Measurements from ENCODE around the gene PEX26.

- no peak for TF ChIP-seq EZH2 (IDR thresholded peaks at IDR 0.05; ENCODE audit: borderline replicate concordance, low read depth, low read length, severe bottlenecking)
- TF ChIP-seq, protein P1, sequence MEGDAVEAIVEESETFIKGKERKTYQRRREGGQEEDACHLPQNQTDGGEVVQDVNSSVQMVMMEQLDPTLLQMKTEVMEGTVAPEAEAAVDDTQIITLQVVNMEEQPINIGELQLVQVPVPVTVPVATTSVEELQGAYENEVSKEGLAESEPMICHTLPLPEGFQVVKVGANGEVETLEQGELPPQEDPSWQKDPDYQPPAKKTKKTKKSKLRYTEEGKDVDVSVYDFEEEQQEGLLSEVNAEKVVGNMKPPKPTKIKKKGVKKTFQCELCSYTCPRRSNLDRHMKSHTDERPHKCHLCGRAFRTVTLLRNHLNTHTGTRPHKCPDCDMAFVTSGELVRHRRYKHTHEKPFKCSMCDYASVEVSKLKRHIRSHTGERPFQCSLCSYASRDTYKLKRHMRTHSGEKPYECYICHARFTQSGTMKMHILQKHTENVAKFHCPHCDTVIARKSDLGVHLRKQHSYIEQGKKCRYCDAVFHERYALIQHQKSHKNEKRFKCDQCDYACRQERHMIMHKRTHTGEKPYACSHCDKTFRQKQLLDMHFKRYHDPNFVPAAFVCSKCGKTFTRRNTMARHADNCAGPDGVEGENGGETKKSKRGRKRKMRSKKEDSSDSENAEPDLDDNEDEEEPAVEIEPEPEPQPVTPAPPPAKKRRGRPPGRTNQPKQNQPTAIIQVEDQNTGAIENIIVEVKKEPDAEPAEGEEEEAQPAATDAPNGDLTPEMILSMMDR (IDR thresholded peaks at IDR 0.05; ENCODE audit: extremely low read depth in 1 of 2, insufficient read depth in 1 of 2, low read depth in 1 of 2, low read length in 2 of 2) = no peak
- no peak for TF ChIP-seq POLR2AphosphoS5 (IDR thresholded peaks at IDR 0.05; ENCODE audit: insufficient read depth, low read depth, low read length)
- TF ChIP-seq, protein P2, sequence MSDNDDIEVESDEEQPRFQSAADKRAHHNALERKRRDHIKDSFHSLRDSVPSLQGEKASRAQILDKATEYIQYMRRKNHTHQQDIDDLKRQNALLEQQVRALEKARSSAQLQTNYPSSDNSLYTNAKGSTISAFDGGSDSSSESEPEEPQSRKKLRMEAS (IDR thresholded peaks at IDR 0.05; ENCODE audit: insufficient read depth, insufficient read length) = no peak
- no peak for TF ChIP-seq MYC (IDR thresholded peaks at IDR 0.05; ENCODE audit: low read depth, low read length)
- no peak for TF ChIP-seq JUN (IDR thresholded peaks at IDR 0.05; ENCODE audit: borderline replicate concordance, insufficient read depth, insufficient read length, low read depth)
Observed at GRCh38 chr22:18133452-18133851, 55.7 kb downstream of the PEX26 start.

All from endothelial cell of umbilical vein (primary cell).